ENCODE results near the gene KCNJ6. TPM values are rescaled to one million over a fixed set of nuclear protein-coding genes. Genes with fewer than 3 reads are reported as not detected.

KCNJ6 gene
- total RNA-seq, 1 donor from 2014 or later, result not detected

DNA sequence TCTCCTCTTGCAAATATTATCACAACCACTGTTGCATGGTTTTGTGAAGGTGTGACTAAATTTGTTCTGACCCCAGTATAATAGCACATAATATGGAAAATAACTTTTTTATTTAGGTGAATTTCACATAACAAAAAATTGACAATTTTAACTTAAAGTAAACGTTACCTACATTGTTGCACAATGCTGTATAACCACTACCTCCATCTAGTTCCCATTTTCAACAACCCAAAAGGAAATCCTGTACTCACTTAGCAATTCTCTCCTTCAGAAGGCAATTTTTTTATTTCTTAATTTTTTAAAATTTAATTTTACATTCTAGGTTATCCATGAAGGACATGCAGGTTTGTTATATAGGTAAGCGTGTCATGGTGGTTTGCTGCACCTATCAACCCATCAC lies 95.2 kb downstream of the KCNJ6 start:
- intact Hi-C loops (cut with micrococcal nuclease), result no loop called here

DNA sequence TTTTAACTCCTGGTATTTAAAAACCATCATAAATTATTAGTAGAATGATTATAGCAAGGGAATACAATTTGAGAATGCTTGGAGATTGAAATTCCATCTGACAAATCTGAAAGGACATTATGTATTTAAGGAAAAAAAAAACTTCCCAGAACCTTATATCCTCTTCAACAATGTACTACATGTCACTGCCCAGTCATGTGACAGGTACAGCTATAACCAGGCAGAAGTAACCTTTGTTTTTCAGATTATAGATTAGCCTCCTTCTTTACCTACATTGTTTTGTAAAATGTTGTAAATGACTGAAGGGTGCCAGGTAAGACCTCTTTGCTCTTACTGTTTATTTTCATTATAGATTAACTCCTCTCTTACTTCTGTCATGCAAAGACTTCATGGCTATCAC lies 96.9 kb downstream of the KCNJ6 start:
- intact Hi-C loops (cut with micrococcal nuclease), result no loop called here

DNA sequence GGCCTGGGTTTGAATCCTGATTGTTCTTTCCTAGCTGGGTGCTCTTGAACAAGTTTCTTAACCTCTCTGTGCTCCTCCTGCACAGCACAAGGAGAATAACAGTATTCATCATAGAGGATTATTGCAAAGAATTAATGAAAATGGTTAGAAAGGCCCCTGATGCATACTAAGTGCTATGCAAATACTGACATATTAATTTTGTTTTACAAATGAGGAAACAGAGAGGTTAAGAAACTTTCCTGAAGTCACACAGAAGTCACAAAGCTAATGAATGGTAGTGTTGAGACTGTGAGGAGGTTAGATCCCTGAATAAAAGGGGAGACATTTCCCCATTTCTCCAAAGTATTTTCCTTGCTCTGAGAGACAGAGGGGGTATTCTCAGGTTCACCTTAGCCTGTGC lies 99.0 kb downstream of the KCNJ6 start:
- intact Hi-C loops (cut with micrococcal nuclease), result no loop called here

DNA sequence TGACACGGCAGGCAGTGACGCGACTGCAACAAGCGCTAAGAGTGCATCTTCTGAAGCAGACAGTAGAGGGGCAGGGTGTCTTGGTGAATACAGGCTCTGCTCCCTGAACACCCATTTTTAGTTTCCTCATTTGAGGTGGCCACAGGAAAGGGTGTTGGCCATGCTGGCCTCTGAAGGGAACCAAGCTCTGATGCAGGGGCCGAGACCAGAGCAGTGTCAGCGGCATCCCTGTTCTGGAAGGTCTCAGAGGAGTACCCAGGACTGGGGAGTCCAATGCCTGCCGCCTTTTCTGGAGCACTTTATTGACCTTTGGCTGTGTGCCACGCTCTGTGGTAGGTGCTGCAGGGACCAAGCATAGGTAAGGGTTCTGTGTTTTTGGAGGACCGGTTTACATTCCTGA lies 100.4 kb downstream of the KCNJ6 start:
- intact Hi-C loops (cut with micrococcal nuclease), result no loop called here

DNA sequence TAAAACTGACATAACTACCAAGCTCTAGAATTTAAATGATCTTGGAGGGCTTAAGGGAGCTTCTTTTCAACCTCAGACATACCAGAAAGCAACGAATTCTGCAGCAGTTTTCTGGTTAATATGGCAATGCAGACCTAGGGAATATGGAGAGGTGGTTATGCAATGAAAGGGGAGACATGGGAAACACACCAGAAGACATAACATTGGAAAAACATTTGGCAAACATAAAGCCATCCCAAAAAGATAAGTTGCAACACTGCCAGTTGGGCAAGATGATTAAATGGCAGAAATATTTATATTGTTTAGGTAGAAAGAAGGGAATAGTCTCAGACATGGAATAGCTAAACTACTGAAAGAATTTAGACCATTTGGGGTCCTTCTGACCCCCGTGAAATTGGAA lies 104.5 kb downstream of the KCNJ6 start:
- intact Hi-C loops (cut with micrococcal nuclease), result no loop called here

DNA sequence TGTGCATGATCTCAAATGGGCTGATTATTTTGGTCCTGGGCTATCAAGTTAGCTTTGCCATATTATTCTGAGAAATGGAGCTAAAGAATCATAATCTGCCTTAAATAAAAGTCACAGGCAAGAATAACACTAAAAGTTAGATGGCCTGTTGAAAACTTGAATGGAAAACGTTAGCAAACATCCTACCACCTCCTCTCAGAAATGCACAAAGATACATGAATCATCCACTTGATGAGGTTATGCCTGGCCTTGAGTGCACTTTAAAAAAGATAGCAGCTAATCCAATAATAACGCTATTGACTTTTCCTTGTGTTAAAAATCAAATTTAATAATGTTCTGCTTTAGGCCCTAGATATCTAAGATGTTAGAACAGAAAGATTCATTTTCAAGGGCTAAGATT lies 108.0 kb downstream of the KCNJ6 start:
- intact Hi-C loops (cut with micrococcal nuclease), result no loop called here

DNA sequence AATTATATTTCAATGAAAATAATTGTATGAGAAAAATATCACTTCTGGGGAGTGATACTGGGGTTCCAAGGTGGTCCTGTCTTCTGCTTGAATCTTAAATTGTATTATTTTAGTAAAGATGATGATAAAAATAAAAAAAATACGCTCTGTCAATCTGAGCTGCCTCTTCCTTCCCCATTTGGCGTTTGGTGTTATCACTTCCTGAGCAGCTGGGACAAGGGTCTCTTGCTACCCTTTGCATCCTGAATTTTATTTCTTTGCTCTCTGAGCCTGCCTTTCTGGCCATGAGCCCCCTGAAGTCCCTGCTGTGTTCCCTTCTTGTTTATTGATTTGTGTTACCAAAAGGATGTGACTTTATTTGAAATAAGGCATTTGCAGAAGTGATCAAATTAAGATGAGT lies 111.0 kb downstream of the KCNJ6 start:
- intact Hi-C loops (cut with micrococcal nuclease), result no loop called here

DNA sequence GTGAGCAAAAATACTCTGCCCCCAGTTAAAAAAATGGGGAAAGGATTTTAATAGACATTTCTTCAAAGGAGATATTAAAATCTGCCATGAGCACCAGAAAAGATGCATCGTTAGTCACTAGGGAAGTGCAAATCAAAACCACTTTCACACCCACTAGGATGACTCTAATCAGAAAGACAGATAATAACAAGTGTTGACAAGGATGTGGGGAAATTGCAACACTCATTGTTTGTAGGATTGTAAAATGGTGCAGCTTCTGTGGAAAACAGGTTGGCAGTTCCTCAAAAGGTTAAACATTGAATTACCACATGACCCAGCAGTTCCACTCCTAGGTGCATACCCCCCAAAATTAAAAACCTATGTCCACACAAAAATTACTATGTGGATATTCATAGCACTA lies 112.3 kb downstream of the KCNJ6 start:
- intact Hi-C loops (cut with micrococcal nuclease), result no loop called here

DNA sequence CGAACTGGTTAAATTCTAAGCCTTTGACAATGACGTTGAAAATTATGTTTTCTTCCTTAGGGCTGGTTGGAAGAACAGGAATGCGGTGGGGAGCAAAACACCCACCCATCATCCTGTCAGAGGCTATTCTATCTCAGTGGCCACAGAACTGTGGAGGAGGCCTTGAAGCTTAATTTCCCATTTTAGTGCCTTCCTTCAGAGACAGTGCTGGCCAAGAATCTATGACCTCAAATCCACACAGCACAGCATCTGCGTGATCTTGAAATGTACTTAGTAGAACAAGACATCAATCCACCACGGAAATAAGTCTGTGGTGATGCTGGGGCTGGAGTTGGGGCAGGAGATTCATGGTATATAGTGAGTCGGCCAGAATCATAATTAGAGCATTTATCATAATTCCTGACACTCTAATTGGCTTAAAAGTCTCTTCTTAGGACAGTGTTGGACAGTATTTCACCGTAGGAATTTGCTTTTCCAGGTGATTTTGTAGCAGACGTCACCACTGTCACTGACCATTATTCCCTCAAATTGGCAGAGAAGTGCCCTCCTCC lies 113.1 kb downstream of the KCNJ6 start:
- intact Hi-C loops (cut with micrococcal nuclease), result no loop called here

DNA sequence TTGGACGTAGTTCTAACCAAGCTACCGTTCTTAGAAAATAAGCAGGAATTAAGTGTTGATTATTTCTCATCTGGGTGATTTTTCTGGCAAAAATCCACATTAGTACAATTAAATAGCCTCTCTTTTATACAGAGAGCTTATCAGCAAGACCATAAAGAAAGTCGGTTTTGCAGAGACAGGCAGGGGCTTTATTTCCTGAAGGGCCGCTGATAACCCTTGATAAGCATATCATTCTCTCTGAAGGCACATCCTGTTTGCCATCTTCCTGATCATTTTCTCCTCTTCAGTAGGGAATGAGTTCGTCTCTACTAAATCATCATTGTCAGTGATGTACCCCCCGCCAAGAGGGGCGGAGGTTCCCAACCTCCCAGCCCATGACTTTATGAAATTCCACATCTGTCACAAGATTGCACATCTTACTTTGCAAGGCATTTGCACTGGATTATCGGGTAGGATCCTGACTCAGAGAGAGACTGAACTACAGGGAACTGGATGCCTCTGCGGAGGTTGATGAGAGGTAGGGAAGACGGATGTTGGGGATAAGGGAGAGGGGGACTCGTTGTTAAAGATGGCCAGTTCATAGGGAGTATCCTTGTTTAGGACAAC lies 115.7 kb downstream of the KCNJ6 start:
- intact Hi-C loops (cut with micrococcal nuclease), result no loop called here

DNA sequence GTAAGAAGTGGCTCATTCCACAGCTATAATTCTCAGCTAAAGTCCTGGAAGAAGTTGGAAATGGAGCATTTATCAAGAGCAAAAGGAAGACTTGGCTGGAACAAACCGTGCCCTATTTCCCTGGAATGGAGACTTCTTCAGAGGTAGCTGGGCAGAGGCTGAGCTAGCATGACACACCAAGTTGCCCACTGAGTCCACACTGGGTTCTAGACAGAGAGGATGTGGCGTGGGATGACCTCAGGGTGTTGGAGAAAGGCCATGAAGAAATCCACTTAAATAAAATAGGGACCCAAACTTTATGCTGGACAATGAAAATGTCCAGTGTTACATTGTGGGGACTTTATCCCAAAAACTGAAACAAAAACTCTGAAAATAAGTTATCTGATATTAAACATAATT lies 116.2 kb downstream of the KCNJ6 start:
- intact Hi-C loops (cut with micrococcal nuclease), result no loop called here

DNA sequence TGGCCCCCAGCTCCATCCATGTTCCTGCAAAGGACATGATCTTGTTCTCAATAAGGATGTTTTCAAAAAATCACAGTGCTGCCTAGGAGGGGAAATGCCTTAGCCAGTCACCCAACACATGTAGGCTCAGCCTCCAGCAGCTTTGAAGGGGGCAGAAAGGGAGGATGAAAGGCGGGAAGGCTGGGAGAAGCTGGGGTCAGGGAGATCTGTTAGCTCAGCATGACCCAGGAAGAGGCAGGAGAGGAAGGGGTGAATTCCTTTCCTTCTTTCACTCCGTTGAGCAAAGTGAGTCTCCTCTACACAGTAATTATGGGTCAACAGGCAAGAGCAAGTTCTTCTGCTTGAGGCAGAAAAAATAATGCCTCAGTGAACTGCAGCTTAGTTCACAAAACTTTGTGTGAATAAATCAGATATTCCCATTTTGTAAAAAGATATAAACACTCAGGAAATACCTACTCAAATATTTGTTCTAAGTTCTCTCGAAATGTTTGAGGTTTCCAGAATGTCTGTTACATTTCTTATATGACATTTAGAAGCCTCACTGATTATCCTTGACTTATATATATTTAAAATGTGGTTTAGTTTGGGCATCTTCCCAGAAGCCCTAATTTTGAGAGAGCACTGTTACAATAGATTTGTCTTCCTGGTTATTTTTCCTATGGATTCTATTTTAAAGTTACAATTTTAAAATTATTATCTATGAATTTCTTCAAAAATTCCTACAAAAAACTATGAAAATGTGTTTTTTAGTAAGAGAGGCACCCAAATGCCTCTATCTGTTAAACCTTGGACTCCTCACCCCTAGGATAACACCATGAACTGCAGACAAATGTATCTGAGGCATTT lies 116.8 kb downstream of the KCNJ6 start:
- intact Hi-C loops (cut with micrococcal nuclease), result no loop called here

DNA sequence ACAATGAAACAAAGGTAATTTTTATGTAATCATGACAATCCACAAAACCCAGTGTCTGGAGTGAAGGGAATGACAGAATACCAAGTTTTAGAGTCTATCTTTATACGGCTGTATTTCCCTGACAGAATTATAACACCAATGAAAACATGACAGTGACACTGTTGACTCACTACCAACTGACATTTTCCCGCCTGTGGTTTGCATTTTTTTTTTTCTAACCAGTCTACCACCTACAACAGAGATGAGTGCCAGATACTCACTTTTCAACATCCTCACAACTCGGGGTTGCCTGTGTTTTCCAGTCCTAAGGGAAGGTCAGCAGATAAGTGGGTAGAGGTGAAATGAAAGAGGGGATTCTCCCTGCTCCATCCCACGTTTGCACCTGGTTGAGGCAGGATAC lies 118.9 kb downstream of the KCNJ6 start:
- intact Hi-C loops (cut with micrococcal nuclease), result no loop called here

DNA sequence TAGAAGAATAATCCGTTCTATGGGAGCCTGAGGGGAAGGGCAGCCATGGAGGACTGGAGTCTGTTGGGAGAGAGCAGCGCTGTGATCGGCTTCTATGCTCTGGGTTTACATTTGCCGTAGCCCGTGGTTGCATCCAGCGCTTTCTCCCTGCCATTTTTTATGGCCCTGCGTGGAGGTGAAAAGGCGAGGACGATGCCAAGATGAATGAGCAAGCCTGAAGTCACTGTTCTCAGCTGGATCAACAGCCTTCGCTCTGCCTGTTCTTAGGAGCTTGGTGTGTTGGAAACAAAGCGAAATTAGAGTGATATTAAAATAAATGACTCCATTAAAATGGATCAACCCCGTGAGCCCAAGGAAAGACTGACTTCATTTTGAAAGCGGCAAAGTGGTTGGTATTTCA lies 120.2 kb downstream of the KCNJ6 start:
- intact Hi-C loops (cut with micrococcal nuclease), result no loop called here

DNA sequence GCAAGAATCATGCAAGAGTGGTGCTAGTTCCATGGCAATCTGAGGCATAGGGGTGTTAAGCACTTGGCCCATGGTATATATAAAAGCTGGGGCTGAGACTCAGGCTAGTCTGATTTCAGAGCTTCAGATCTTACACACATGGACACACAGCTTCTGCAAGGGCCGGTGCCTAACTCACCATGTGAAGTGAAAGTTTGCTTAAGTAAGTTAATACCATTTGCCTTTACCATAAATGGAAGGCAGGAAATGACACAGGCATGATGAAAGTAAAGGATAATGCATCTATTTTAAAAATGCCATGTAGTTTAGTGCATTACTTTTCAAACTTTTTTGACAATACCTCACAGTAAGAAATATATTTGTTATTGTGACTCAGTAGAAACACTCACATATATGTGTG lies 122.6 kb downstream of the KCNJ6 start:
- intact Hi-C loops (cut with micrococcal nuclease), result no loop called here

DNA sequence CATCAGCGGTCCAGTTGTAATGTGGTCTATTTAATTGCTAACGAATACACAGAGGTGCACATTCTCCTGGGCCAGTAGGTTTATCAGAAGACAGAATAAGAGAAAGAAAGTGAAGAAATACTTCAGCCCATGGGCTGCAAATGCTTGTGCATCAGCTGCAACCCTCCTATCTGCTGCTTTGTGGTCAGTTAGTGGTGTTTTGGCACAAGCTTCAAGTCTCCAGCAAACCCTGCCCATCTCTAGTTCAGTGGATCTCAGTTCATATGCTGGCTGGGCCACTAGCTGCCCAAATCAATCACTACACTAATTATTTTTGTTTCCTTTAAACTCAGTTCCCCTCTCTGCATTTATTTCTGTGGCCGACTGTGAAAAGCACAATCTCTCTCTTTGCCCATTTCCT lies 124.2 kb downstream of the KCNJ6 start:
- intact Hi-C loops (cut with micrococcal nuclease), result no loop called here

DNA sequence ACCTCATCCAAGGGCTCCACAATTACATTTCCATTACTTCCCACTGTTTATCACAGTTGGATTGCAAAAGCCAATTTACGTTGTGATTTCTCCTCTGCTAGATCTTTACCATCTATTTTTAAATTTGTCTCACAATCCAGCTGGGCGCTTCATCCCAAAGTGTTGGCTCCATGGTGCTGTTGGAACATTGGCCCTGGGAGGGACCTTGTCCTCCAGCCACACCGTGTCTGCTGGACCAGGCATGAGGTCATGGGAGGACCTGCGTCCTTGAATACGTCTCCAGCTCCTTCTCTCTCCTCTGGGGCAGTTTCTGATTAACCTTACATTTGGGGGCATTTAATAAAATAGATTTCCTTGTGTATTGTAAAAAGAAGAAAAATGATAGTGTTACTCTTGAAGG lies 125.4 kb downstream of the KCNJ6 start:
- intact Hi-C loops (cut with micrococcal nuclease), result no loop called here

DNA sequence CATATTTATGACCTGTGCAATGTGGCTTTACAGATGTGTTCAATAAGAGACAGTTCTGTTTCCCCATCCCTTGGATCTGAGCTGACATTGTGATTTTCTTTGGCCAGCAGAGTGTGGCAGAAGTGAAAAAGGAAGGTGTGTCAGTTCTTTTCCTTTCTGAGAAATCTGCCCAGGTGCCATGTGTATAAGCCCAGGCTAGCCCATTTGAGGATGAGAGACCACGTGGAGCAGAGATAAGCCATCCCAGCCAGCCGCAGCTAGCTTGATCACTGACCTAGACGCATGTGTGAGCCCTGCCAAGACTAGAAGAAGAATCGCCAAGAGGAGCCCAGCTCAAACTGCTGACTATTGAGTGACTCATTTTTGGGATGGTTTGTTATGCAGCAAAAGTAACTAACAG lies 127.8 kb downstream of the KCNJ6 start:
- intact Hi-C loops (cut with micrococcal nuclease), result no loop called here

DNA sequence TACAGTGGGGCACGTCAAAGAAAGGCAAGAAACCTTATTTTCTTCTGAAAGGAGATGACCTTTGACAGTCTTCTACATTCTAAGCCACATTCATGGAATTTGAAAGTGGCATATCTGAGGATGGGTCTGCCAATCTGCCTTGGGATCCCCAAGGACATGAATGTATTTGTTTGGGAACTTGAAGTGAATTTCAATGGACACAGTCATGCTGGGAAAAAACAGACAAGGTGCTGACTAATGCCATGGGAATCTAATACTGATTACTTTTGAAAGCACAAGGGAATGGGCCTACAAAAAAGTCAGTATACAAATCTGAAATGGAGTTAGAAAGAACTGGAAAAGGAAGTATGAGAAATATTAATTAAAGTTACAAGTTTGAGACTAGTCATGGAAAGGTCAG lies 128.8 kb downstream of the KCNJ6 start:
- intact Hi-C loops (cut with micrococcal nuclease), result no loop called here

DNA sequence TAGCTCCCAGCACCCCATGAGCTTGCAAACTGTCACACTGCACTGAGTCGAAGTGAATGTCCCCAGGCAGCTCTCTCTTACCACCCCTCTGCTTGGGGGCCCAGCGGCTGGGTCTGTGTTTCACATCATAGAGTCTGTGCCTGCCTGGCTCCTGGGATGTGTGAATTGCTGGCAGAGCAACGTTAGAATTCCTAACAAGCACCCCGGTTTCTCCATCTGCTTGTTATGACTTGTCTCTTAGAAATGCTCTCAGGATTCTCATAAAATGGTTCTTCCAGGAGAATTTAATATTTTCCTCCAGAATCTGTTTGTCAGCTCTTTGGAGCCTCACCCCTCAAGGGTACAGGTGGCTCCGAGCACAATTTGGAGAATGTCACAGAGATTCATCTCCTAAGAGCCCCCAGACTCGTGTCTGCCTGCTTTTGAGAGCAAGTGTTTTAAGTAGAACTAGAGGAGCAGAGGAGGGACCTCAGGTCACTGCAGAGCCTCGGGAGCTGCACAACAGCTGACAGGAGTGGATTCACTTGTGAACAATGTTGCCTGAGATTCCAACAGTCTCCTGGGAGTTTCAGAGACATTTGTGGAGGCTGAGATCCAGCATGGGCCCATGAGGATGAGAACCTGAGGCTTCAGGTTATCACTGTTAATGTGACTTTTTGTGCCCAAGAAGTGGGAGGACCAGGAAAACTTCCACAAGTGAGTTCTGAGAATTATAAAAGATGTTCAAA lies 131.5 kb downstream of the KCNJ6 start:
- intact Hi-C loops (cut with micrococcal nuclease), result no loop called here

DNA sequence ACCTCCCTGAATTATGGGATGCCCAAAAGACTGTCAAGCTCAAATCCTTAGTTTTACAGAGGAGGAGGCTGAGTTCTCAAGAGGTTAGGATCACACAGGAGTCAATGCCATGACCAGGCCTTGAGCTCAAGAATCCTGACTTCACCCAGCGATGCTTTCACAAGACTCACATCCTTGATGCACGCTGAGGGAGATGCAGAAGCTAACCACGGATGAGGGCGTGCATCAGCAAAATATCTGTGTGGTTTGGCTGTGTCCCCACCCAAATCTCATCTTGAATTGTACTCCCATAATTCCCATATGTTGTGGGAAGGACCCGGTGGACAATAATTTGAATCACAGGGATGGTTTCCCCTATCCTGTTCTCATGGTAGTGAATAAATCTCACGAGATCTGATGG lies 133.2 kb downstream of the KCNJ6 start:
- intact Hi-C loops (cut with micrococcal nuclease), result no loop called here

All from T-helper 1 cell treated with Interleukin-12 subunit alpha and Interleukin-12 subunit beta and Interleukin-4 antibody, amounts not matched to agents 30 ng/mL and 1 ng/mL, for 36 hours (primary cell).